Choroid plexus epithelial cell (primary cell): ENCODE data around the gene KCNB1.

Source experiments
- DNase-seq: peaks from one replicate; pipeline ENCODE4 v3.0.0-alpha.2; 2010; ENCODE audit warnings: low read depth
- H3K4me3 ChIP-seq: 2 replicates; pipeline ENCODE4 v1.5.1; 2011; ENCODE audit warnings: low read depth, mild to moderate bottlenecking, control low read depth, low read length, moderate library complexity
- TF ChIP-seq, protein P1 (sequence below): conservative IDR thresholded peaks from 2 replicates; pipeline ENCODE4 v1.5.1; 2011; ENCODE audit warnings: low read depth, mild to moderate bottlenecking, control low read depth, inconsistent platforms, low read length, moderate library complexity

The KCNB1 gene

DNA sequence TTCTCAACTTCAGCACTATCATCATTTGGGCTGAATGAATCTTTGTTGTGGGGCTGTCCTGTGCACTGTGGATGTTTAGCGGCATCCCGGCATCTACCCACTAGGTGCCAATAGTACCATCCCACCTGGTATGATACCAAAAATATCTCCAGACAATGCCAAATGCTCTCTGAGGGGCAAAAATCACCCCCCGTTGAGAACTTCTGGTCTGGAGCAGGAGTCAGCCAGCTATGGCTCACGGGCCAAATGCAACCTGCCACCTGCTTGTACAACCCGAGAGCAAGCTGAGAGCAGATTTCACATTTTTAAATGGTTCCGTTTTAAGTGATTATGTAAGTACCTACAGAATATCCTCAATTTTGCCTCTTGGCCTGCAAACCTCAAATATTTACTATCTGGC, 26.8 kb downstream of the KCNB1 start:
- DNase-seq = no peak
- TF ChIP-seq, protein P1, sequence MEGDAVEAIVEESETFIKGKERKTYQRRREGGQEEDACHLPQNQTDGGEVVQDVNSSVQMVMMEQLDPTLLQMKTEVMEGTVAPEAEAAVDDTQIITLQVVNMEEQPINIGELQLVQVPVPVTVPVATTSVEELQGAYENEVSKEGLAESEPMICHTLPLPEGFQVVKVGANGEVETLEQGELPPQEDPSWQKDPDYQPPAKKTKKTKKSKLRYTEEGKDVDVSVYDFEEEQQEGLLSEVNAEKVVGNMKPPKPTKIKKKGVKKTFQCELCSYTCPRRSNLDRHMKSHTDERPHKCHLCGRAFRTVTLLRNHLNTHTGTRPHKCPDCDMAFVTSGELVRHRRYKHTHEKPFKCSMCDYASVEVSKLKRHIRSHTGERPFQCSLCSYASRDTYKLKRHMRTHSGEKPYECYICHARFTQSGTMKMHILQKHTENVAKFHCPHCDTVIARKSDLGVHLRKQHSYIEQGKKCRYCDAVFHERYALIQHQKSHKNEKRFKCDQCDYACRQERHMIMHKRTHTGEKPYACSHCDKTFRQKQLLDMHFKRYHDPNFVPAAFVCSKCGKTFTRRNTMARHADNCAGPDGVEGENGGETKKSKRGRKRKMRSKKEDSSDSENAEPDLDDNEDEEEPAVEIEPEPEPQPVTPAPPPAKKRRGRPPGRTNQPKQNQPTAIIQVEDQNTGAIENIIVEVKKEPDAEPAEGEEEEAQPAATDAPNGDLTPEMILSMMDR = no peak
- H3K4me3 ChIP-seq = no peak overlapping the region

DNA sequence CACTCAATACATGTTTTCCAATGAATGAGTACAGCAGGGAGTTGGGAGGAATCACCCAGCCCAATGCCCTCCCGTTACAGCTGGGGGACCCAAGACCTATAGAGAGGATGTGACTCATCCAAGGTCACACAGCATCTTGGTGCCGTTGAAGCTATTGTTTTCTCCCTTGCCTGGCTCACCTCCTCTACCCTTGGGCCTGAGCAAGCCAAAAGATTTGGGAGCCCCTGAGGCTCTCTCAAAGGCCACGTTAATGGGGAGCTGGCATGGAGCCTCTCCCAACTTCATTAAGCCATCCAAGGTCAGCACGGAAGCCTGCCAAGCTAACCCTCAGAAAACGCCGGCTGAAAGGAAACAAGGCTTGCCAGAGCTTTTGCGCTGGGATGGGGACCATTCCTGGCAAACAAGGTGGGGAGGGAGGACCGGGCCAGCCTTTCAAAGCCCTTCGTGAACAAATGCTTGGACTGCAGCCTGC, 30.4 kb downstream of the KCNB1 start:
- TF ChIP-seq, protein P1 = no peak
- DNase-seq = peak; percentile 5
- H3K4me3 ChIP-seq = no peak overlapping the region

DNA sequence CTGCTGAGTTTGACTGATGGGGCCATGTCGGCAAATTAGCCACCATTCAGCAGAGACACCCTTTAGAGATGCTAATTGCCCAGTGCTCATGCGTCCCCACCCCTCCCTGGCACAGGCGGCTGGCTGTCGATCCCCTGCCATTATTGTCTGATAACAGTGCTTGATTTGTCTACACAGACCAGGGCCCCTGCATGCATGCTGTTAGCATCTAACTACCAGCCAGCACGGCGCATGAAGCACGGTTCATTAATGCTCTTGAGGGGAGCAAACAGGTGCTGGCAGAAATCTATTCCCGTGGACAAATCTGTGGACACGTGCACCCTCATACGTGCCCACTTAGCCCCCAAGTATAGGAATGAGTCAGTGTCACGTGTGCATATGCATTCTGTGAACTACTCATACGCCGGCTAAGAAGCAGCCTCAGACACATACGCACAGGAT, 32.2 kb downstream of the KCNB1 start:
- TF ChIP-seq, protein P1 = no peak
- no peak for DNase-seq
- no peak overlapping the region for H3K4me3 ChIP-seq

DNA sequence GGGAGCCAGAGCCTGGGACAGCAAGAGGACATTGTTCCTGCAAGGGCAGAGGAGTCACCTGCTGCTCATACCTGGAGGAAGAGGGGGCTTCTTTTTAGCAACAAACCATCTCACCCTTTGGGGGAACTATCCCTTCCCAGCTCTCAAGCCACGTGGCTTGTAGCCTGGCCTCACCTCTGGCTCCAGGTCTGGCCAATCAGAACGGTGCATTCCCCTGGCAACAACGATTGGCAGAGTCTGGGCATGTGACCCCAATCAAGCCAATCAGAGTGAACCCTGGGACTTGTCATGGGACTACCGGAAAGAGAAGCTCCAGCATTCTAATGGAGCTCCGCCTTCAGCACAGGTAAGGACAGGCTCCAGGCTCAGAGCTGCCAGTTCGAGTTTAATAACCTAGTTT, 33.6 kb downstream of the KCNB1 start:
- no peak for DNase-seq
- H3K4me3 ChIP-seq = no peak overlapping the region
- TF ChIP-seq, protein P1 = no peak

DNA sequence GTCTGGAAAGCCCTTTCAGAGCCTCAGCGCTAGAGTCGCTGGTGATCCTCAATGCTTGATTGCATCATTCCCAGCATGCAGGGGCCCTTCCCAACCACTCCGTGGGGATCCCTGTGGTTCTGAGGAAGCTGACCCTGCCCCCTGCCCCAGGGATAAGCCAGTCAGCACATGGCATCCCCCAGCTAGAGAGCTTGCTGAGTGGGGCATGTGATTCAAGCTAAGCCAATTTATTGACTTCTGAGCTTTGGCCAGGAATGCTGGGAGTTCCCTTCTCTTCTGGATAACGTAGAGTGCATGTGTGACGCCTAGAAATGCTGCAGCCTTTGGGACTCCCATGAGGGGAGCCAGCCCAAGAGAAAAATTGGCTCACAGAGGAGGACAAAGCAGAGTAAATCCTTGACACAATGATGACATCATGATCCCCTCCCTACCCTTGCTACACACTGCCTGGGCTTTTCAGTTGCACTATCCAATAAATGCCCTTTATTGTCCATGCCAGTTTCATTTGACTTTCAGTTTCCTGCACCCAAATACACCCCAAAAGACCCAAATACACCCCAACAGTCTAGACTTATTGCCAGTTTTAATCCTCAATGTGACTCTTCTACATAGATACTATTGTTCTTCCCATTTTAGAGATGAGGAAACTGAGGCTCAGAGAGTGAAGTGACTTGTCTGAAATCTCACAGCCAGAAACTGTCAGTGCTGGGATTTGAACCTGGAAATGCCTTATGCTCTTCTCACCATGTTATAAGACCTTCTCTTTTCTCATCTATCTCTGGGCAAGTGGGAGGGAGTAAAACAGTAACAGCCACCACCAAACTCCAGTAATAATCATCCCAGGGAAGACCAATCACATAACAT, 34.3 kb downstream of the KCNB1 start:
- TF ChIP-seq, protein P1 = no peak
- H3K4me3 ChIP-seq = no peak overlapping the region
- peak; percentile 54 for DNase-seq

DNA sequence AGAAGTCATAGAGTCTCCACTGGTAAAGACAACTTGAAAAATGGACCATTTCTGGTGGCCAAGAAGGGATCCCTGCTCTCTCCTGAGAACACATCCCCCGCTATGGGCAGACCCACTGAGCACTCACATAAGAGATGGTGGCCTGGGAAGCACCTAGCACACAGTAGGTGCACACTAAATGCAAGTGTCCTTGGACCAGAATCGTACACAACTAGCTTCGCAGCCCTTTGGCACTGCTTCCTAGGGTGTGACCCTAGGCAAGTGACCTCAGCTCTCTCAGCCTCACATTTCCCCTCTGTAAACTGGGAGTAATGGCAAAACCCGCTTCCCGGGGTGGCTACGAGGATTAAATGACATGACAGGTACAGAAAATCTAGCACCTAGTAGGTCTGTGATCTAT, 35.1 kb downstream of the KCNB1 start:
- DNase-seq = no peak
- TF ChIP-seq, protein P1 = no peak
- H3K4me3 ChIP-seq = no peak overlapping the region

DNA sequence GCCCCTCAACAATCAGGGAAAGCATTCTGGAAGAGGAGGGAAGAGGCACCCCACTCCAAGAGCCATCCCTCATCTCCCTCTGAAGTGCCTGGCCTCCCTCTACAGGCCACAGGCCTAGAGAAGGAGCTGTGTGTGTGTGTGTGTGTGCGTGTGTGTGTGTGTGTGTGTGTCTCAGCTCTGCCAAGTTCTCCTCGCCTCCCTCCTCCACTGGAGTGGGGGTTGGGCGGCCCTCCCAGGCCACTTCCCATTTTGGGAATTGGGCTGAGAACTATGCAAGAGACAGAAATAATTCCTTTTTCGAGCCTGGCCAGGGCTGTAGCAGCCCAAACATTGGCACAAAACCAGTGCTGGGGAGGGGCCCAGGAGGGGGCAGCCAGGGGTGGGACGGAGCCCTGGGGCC, 35.7 kb downstream of the KCNB1 start:
- H3K4me3 ChIP-seq = no peak overlapping the region
- DNase-seq = peak; percentile 56
- TF ChIP-seq, protein P1 = peak; percentile 10
